ENCODE data around the gene PCDHGB2.

Gene PCDHGB2

GRCh38 chr5:141355641-141356040 lies 4.2 kb upstream of the PCDHGB2 start:
- Histone ChIP-seq H3K9me3 (ENCODE audit: insufficient read depth, low read depth, low read length) (no peaks in the 10 kb centered on the region), H3K9me2 (replicated peaks; ENCODE audit: low read depth, low read length) (no peaks in the 10 kb centered on the region), H3K36me3 (ENCODE audit: insufficient read depth, low read length) (no peaks in the 10 kb centered on the region), H3F3A (ENCODE audit: low read depth) (no peaks in the 10 kb centered on the region), H3K4me1 (ENCODE audit: insufficient read depth, low read length, poor library complexity, severe bottlenecking) (no peaks in the 10 kb centered on the region), H3K79me2 (ENCODE audit: insufficient read depth, low read length) (no peaks in the 10 kb centered on the region), H2AFZ (ENCODE audit: low read length) (no peak overlapping the region), H3K27me3 (ENCODE audit: insufficient read depth, low read length, poor library complexity, severe bottlenecking) (no peaks in the 10 kb centered on the region), H4K20me1 (ENCODE audit: insufficient read depth, low read length, poor library complexity, severe bottlenecking) (no peaks in the 10 kb centered on the region), H3K4me2 (ENCODE audit: low read depth, low read length, poor library complexity, severe bottlenecking) (no peak overlapping the region), H3K9ac (ENCODE audit: low read depth, low read length, poor library complexity, severe bottlenecking) (no peak overlapping the region), H3K4me3 (ENCODE audit: low read length, poor library complexity, severe bottlenecking) (no peak overlapping the region)
- TF ChIP-seq CTCF (conservative IDR thresholded peaks at IDR 0.05; ENCODE audit: low read length): no peak
- no peak for TF ChIP-seq EZH2phosphoT487 (IDR thresholded peaks at IDR 0.05; ENCODE audit: borderline replicate concordance)

- Histone ChIP-seq H3F3A (ENCODE audit: low read depth) (no peaks in the 10 kb centered on the region), H3K27me3 (ENCODE audit: insufficient read depth, low read length, poor library complexity, severe bottlenecking) (no peaks in the 10 kb centered on the region), H3K36me3 (ENCODE audit: insufficient read depth, low read length) (no peaks in the 10 kb centered on the region), H3K4me3 (ENCODE audit: low read length, poor library complexity, severe bottlenecking) (no peak overlapping the region), H3K4me1 (ENCODE audit: insufficient read depth, low read length, poor library complexity, severe bottlenecking) (no peaks in the 10 kb centered on the region), H2AFZ (ENCODE audit: low read length) (no peak overlapping the region), H3K79me2 (ENCODE audit: insufficient read depth, low read length) (no peaks in the 10 kb centered on the region), H3K9me2 (replicated peaks; ENCODE audit: low read depth, low read length) (no peaks in the 10 kb centered on the region), H3K9me3 (ENCODE audit: insufficient read depth, low read depth, low read length) (no peaks in the 10 kb centered on the region), H4K20me1 (ENCODE audit: insufficient read depth, low read length, poor library complexity, severe bottlenecking) (no peaks in the 10 kb centered on the region), H3K9ac (ENCODE audit: low read depth, low read length, poor library complexity, severe bottlenecking) (no peak overlapping the region), H3K4me2 (ENCODE audit: low read depth, low read length, poor library complexity, severe bottlenecking) (no peak overlapping the region)
- TF ChIP-seq CTCF (conservative IDR thresholded peaks at IDR 0.05; ENCODE audit: low read length) (no peak), EZH2phosphoT487 (IDR thresholded peaks at IDR 0.05; ENCODE audit: borderline replicate concordance) (no peak)
Measured at GRCh38 chr5:141356133-141356532, 3.7 kb upstream of the PCDHGB2 start.

DNA sequence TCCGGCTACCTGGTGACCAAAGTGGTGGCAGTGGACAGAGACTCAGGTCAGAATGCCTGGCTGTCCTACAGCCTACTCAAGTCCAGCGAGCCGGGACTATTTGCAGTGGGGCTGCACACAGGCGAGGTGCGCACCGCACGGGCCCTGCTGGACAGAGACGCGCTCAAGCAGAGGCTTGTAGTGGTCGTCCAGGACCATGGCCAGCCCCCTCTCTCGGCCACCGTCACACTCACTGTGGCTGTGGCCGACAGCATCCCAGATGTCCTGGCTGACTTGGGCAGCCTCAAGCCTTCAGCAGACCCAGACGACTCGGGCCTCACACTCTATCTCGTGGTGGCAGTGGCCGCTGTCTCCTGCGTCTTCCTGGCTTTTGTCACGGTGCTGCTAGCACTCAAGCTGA lies 2.8 kb upstream of the PCDHGB2 start:
- Histone ChIP-seq H4K20me1 (ENCODE audit: insufficient read depth, low read length, poor library complexity, severe bottlenecking) (no peaks in the 10 kb centered on the region), H3K4me2 (ENCODE audit: low read depth, low read length, poor library complexity, severe bottlenecking) (no peak overlapping the region), H3F3A (ENCODE audit: low read depth) (no peaks in the 10 kb centered on the region), H3K4me3 (ENCODE audit: low read length, poor library complexity, severe bottlenecking) (no peak overlapping the region), H3K9ac (ENCODE audit: low read depth, low read length, poor library complexity, severe bottlenecking) (no peak overlapping the region), H3K36me3 (ENCODE audit: insufficient read depth, low read length) (no peaks in the 10 kb centered on the region), H3K4me1 (ENCODE audit: insufficient read depth, low read length, poor library complexity, severe bottlenecking) (no peaks in the 10 kb centered on the region), H3K9me3 (ENCODE audit: insufficient read depth, low read depth, low read length) (no peaks in the 10 kb centered on the region), H3K9me2 (replicated peaks; ENCODE audit: low read depth, low read length) (no peaks in the 10 kb centered on the region), H2AFZ (ENCODE audit: low read length) (no peak overlapping the region), H3K27me3 (ENCODE audit: insufficient read depth, low read length, poor library complexity, severe bottlenecking) (no peaks in the 10 kb centered on the region), H3K79me2 (ENCODE audit: insufficient read depth, low read length) (no peaks in the 10 kb centered on the region)
- no peak for TF ChIP-seq EZH2phosphoT487 (IDR thresholded peaks at IDR 0.05; ENCODE audit: borderline replicate concordance)
- no peak for TF ChIP-seq CTCF (conservative IDR thresholded peaks at IDR 0.05; ENCODE audit: low read length)

Data from Loucy (cell line).